Activated T-cell treated with anti-CD3 and anti-CD28 coated beads, Interleukin-2, amount 50 U/mL, for 72 hours (primary cell): Measurements from ENCODE around the gene TMEM236. TPM values are rescaled to one million over a fixed set of nuclear protein-coding genes. Genes with fewer than 3 reads are reported as not detected.

ENCODE experiments used
- ATAC-seq, 2 donors: fragments of 150-1000 bp; cut with Tn5 transposase; replicated peaks in 1 of 2; 2 replicates each; pipeline ENCODE4 v1.10.0; 2021; ENCODE audit warnings: moderate library complexity in 2 of 2, mild to moderate bottlenecking in 1 of 2
- DNase-seq, 2 donors: peaks; one replicate each; pipeline ENCODE4 v3.0.0; 2021 to 2022; ENCODE audit warnings: mixed read lengths in 1 of 2
- H3K27ac Mint-ChIP-seq: one replicate; pipeline ENCODE4 v1.8.0; 2022; ENCODE audit warnings: mild to moderate bottlenecking, moderate library complexity, mixed read lengths
- H3K27me3 Mint-ChIP-seq: one replicate; pipeline ENCODE4 v1.8.0; 2022; ENCODE audit warnings: low read depth, mixed read lengths
- H3K36me3 Mint-ChIP-seq, 2 donors: one replicate each; pipeline ENCODE4 v1.8.0; 2022; ENCODE audit warnings: mixed read lengths in 2 of 2, mild to moderate bottlenecking in 1 of 2; ENCODE audit not compliant: insufficient read depth in 2 of 2
- H3K4me1 Mint-ChIP-seq: one replicate; pipeline ENCODE4 v1.8.0; 2022; ENCODE audit warnings: low read depth, mixed read lengths
- H3K4me3 Mint-ChIP-seq, 2 donors: one replicate each; pipeline ENCODE4 v1.8.0; 2022; ENCODE audit warnings: mild to moderate bottlenecking in 2 of 2, mixed read lengths in 2 of 2, moderate library complexity in 2 of 2
- H3K9me3 Mint-ChIP-seq, 2 donors: one replicate each; pipeline ENCODE4 v1.8.0; 2022; ENCODE audit warnings: mixed read lengths in 2 of 2
- total RNA-seq, 2 donors: library from RNA; stranded (reverse); gene quantifications; one replicate each; pipeline ENCODE4 v1.2.3, GENCODE V29; 2022

The TMEM236 gene
- total RNA-seq, 2 donors from 2014 or later: 0.58 to 0.65 TPM

- H3K27me3 Mint-ChIP-seq: no peaks in the 10 kb centered on the region
- ATAC-seq (no peak), DNase-seq (no peak)
- no peak overlapping the region for H3K4me3 Mint-ChIP-seq
- no peaks in the 10 kb centered on the region for H3K4me1 Mint-ChIP-seq
- H3K36me3 Mint-ChIP-seq: no peaks in the 10 kb centered on the region
- no peaks in the 10 kb centered on the region for H3K9me3 Mint-ChIP-seq
- peak overlapping the region; percentile 70 for H3K27ac Mint-ChIP-seq
Observed at GRCh38 chr10:17731331-17732020, 20.5 kb upstream of the TMEM236 start.

GRCh38 chr10:17733620-17734019 lies 18.4 kb upstream of the TMEM236 start:
- Mint-ChIP-seq H3K4me1 (no peaks in the 10 kb centered on the region), H3K27ac (no peak overlapping the region), H3K9me3 (no peaks in the 10 kb centered on the region), H3K27me3 (no peaks in the 10 kb centered on the region), H3K36me3 (no peaks in the 10 kb centered on the region), H3K4me3 (no peak overlapping the region)
- DNase-seq (no peak), ATAC-seq (no peak)

- DNase-seq (no peak), ATAC-seq (no peak)
- Mint-ChIP-seq H3K4me3 (no peak overlapping the region), H3K27me3 (no peaks in the 10 kb centered on the region), H3K4me1 (no peaks in the 10 kb centered on the region), H3K36me3 (no peaks in the 10 kb centered on the region), H3K9me3 (no peaks in the 10 kb centered on the region), H3K27ac (no peak overlapping the region)
Observed at GRCh38 chr10:17734432-17735080, 17.4 kb upstream of the TMEM236 start.

- no peak for ATAC-seq
- no peaks in the 10 kb centered on the region for H3K4me1 Mint-ChIP-seq
- H3K36me3 Mint-ChIP-seq: no peaks in the 10 kb centered on the region
- no peak for DNase-seq
- H3K27ac Mint-ChIP-seq: no peak overlapping the region
- H3K27me3 Mint-ChIP-seq: no peaks in the 10 kb centered on the region
- H3K4me3 Mint-ChIP-seq: no peak overlapping the region
- H3K9me3 Mint-ChIP-seq: no peaks in the 10 kb centered on the region
Observed at GRCh38 chr10:17735166-17735941, 16.6 kb upstream of the TMEM236 start.

- Mint-ChIP-seq H3K27ac (no peak overlapping the region), H3K4me1 (no peaks in the 10 kb centered on the region), H3K36me3 (no peaks in the 10 kb centered on the region), H3K9me3 (no peaks in the 10 kb centered on the region), H3K27me3 (no peaks in the 10 kb centered on the region), H3K4me3 (no peak overlapping the region)
- ATAC-seq (no peak), DNase-seq (no peak)
Observed at GRCh38 chr10:17736223-17736622, 15.8 kb upstream of the TMEM236 start.

GRCh38 chr10:17737027-17737965 lies 14.7 kb upstream of the TMEM236 start:
- Mint-ChIP-seq H3K4me1 (no peaks in the 10 kb centered on the region), H3K36me3 (no peaks in the 10 kb centered on the region), H3K9me3 (no peaks in the 10 kb centered on the region), H3K4me3 (no peak overlapping the region), H3K27ac (no peak overlapping the region), H3K27me3 (no peaks in the 10 kb centered on the region)
- ATAC-seq (no peak), DNase-seq (no peak)

GRCh38 chr10:17740668-17741067 lies 11.3 kb upstream of the TMEM236 start:
- DNase-seq (no peak), ATAC-seq (no peak)
- H3K4me3 Mint-ChIP-seq: no peak overlapping the region
- H3K36me3 Mint-ChIP-seq: no peaks in the 10 kb centered on the region
- peaks cover 13% of the 10 kb centered on the region for H3K4me1 Mint-ChIP-seq
- no peak overlapping the region for H3K27ac Mint-ChIP-seq
- H3K27me3 Mint-ChIP-seq: no peaks in the 10 kb centered on the region
- no peaks in the 10 kb centered on the region for H3K9me3 Mint-ChIP-seq

GRCh38 chr10:17742918-17743317 lies 9.1 kb upstream of the TMEM236 start:
- no peaks in the 10 kb centered on the region for H3K36me3 Mint-ChIP-seq
- H3K4me3 Mint-ChIP-seq: no peak overlapping the region
- DNase-seq (peak; percentile 70 to 72), ATAC-seq (no peak)
- H3K27me3 Mint-ChIP-seq: no peaks in the 10 kb centered on the region
- H3K27ac Mint-ChIP-seq: no peak overlapping the region
- peaks cover 13% of the 10 kb centered on the region for H3K4me1 Mint-ChIP-seq
- H3K9me3 Mint-ChIP-seq: no peaks in the 10 kb centered on the region

- Mint-ChIP-seq H3K4me3 (no peak overlapping the region), H3K36me3 (no peaks in the 10 kb centered on the region), H3K9me3 (no peaks in the 10 kb centered on the region), H3K4me1 (peaks cover 13% of the 10 kb centered on the region), H3K27ac (no peak overlapping the region), H3K27me3 (no peaks in the 10 kb centered on the region)
- ATAC-seq (no peak), DNase-seq (no peak)
Observed at GRCh38 chr10:17743437-17743836, 8.6 kb upstream of the TMEM236 start.

- Mint-ChIP-seq H3K27ac (no peak overlapping the region), H3K9me3 (no peaks in the 10 kb centered on the region), H3K27me3 (no peaks in the 10 kb centered on the region), H3K4me3 (no peak overlapping the region), H3K36me3 (no peaks in the 10 kb centered on the region), H3K4me1 (peaks cover 13% of the 10 kb centered on the region)
- ATAC-seq (no peak), DNase-seq (no peak)
Observed at GRCh38 chr10:17744341-17744861, 7.6 kb upstream of the TMEM236 start.

- Mint-ChIP-seq H3K27me3 (no peaks in the 10 kb centered on the region), H3K9me3 (no peaks in the 10 kb centered on the region), H3K4me1 (peaks cover 9% of the 10 kb centered on the region), H3K36me3 (no peaks in the 10 kb centered on the region), H3K27ac (no peak overlapping the region), H3K4me3 (no peak overlapping the region)
- DNase-seq (no peak), ATAC-seq (no peak)
Observed at GRCh38 chr10:17747883-17748550, 4.0 kb upstream of the TMEM236 start.

GRCh38 chr10:17749890-17750289 lies 2.1 kb upstream of the TMEM236 start:
- ATAC-seq: no peak
- H3K27me3 Mint-ChIP-seq: no peaks in the 10 kb centered on the region
- no peak overlapping the region for H3K27ac Mint-ChIP-seq

More at GRCh38 chr10:17749890-17750289, 2.1 kb upstream of the TMEM236 start:
- Mint-ChIP-seq H3K4me1 (no peaks in the 10 kb centered on the region), H3K36me3 (no peaks in the 10 kb centered on the region), H3K9me3 (no peaks in the 10 kb centered on the region), H3K4me3 (no peak overlapping the region)
- no peak for DNase-seq
